Measurements from ENCODE around the gene PDX1. TPM values are rescaled to one million over a fixed set of nuclear protein-coding genes. Genes with fewer than 3 reads are reported as not detected.

PDX1 gene
- total RNA-seq, 3 donors from 2014 or later: not detected

GRCh38 chr13:27928353-27928804 lies 8.6 kb downstream of the PDX1 start:
- DNase-seq (no peak), ATAC-seq (no peak)
- Mint-ChIP-seq H3K9me3 (no peaks in the 10 kb centered on the region), H3K27me3 (ENCODE audit: low read depth) (peaks cover 82% of the 10 kb centered on the region), H3K36me3 (ENCODE audit: insufficient read depth) (no peaks in the 10 kb centered on the region), H3K4me3 (no peak overlapping the region), H3K4me1 (ENCODE audit: low read depth) (peaks cover 16% of the 10 kb centered on the region)

GRCh38 chr13:27928805-27929753 lies 9.3 kb downstream of the PDX1 start:
- DNase-seq (no peak), ATAC-seq (no peak)
- H3K4me1 Mint-ChIP-seq (ENCODE audit: low read depth): peaks cover 16% of the 10 kb centered on the region
- no peaks in the 10 kb centered on the region for H3K9me3 Mint-ChIP-seq
- H3K4me3 Mint-ChIP-seq: no peak overlapping the region
- peaks cover 75% of the 10 kb centered on the region for H3K27me3 Mint-ChIP-seq (ENCODE audit: low read depth)
- no peaks in the 10 kb centered on the region for H3K36me3 Mint-ChIP-seq (ENCODE audit: insufficient read depth)

DNA sequence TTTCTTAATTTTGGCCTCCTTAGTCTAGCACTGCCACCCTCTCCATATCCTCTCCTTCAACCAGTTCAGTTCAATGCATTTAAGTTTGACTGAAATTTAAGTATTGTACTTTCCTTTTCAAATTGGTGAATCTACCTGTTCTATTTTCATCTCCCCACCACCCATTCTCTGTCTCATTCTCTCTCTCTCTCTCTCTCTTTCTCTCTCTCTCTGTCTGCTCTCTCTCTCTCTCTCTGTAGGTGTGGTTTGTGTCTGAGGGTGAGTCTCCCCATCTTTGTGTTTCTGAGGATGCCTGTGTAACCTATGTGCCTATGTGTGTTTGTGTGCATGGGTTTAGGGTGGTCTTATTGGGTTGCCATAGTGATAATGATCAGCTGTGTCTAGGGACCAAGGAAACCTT lies 10.1 kb downstream of the PDX1 start:
- Mint-ChIP-seq H3K9me3 (no peaks in the 10 kb centered on the region), H3K4me3 (no peak overlapping the region), H3K27me3 (ENCODE audit: low read depth) (peaks cover 72% of the 10 kb centered on the region), H3K36me3 (ENCODE audit: insufficient read depth) (no peaks in the 10 kb centered on the region), H3K4me1 (ENCODE audit: low read depth) (peaks cover 16% of the 10 kb centered on the region)
- DNase-seq: no peak
- no peak for ATAC-seq

DNA sequence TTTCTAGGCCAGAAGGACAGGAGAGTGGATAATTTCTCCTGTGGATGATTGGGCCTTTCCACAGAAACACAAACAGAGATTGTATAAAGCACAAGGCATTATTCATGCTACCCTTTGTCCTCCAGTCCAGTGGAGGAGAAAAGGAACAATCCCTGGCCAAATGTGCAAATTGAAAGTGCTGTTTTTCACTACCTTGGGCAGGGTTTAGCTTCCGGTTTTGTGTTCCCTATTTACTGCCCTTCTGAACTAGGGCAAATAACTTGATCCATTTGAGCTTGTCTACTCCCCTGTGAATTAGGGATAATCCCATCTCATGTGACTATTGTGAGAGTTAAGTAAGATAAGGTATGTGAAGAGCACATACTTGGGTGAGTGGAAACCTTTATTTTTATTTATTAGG lies 13.3 kb downstream of the PDX1 start:
- Mint-ChIP-seq H3K27me3 (ENCODE audit: low read depth) (peaks cover 41% of the 10 kb centered on the region), H3K4me3 (no peak overlapping the region), H3K9me3 (no peaks in the 10 kb centered on the region), H3K4me1 (ENCODE audit: low read depth) (no peaks in the 10 kb centered on the region), H3K36me3 (ENCODE audit: insufficient read depth) (no peaks in the 10 kb centered on the region)
- ATAC-seq (no peak), DNase-seq (no peak)

GRCh38 chr13:27933580-27934328 lies 14.0 kb downstream of the PDX1 start:
- H3K4me1 Mint-ChIP-seq (ENCODE audit: low read depth): no peaks in the 10 kb centered on the region
- DNase-seq (no peak), ATAC-seq (no peak)
- H3K9me3 Mint-ChIP-seq: no peaks in the 10 kb centered on the region
- no peak overlapping the region for H3K4me3 Mint-ChIP-seq
- peaks cover 34% of the 10 kb centered on the region for H3K27me3 Mint-ChIP-seq (ENCODE audit: low read depth)
- no peaks in the 10 kb centered on the region for H3K36me3 Mint-ChIP-seq (ENCODE audit: insufficient read depth)

GRCh38 chr13:27942972-27943371 lies 23.2 kb downstream of the PDX1 start:
- peaks cover 6% of the 10 kb centered on the region for H3K9me3 Mint-ChIP-seq
- no peaks in the 10 kb centered on the region for H3K4me1 Mint-ChIP-seq (ENCODE audit: low read depth)
- no peak overlapping the region for H3K4me3 Mint-ChIP-seq
- ATAC-seq: no peak
- peaks cover 8% of the 10 kb centered on the region for H3K27me3 Mint-ChIP-seq (ENCODE audit: low read depth)
- no peaks in the 10 kb centered on the region for H3K36me3 Mint-ChIP-seq (ENCODE audit: insufficient read depth)
- DNase-seq: no peak

DNA sequence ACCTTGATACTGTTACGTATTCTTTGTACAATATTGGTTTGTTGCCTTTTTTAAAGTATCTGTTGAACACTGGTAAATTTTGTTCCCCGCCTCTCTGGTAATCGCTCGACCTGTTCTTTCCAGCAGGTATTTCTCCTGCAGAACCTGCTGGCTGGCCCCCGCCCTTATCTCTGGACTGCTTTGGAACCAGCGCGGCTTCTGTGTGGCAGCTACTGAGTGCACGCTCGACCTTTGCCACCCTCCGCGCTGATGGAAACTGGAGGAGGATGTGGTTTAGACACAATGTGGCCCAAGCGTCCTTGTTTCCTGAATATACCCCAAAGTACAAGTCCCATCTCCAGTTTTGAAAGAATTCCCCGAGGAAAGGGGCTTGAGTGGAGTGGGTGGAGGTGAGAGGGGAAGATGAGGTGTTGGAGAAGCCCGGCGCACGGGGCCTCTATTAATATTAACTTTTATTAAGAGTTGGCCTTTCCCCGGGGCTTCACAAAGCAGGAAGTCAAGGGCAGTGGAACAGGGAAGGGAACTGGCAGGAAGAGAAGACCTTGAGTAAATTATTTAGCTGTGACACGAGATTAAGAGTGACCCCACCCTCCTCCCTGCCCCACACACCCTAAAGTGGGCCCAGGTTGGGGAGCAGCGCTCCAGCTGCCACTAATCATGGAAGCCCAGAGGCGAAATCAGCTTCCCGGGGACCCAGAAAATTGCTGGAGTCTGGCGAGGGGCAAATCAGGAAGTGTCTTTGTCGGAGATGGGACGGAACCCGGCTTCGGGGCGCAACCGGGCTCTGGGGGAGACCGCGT lies 33.3 kb downstream of the PDX1 start:
- no peak for DNase-seq
- Mint-ChIP-seq H3K4me1 (ENCODE audit: low read depth) (peaks cover 9% of the 10 kb centered on the region), H3K36me3 (ENCODE audit: insufficient read depth) (no peaks in the 10 kb centered on the region), H3K4me3 (peak overlapping the region; percentile 66), H3K27me3 (ENCODE audit: low read depth) (peaks cover 56% of the 10 kb centered on the region), H3K9me3 (peaks cover 4% of the 10 kb centered on the region)
- no peak for ATAC-seq

GRCh38 chr13:27953676-27954405 lies 34.0 kb downstream of the PDX1 start:
- peak; percentile 94 to 97 for ATAC-seq
- Mint-ChIP-seq H3K27me3 (ENCODE audit: low read depth) (peaks cover 64% of the 10 kb centered on the region), H3K4me3 (peak overlapping the region; percentile 73), H3K4me1 (ENCODE audit: low read depth) (peaks cover 9% of the 10 kb centered on the region), H3K36me3 (ENCODE audit: insufficient read depth) (no peaks in the 10 kb centered on the region), H3K9me3 (peaks cover 4% of the 10 kb centered on the region)
- peak; percentile 42 for DNase-seq

DNA sequence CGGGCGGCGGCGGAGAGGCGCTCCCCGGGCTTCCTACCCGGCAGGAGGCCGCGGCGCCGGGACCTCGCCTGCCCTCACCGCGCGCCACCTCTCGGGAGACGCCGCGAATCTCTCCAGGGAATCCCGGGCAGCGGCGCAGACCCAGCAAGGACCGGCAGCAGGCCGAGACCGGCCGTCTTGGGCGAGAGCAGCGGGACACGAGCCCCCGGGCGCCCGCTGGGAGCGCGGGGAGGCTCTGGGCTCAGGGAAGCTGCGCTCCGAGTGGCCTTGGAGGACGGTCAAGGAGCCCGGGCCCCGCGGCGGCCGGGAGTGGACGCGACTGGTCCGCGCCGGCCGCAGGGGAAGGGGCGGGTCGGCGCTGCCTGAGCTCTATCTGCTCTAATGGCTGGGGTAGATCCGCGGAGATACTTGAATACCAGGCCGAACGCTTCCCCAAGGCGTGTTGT lies 34.6 kb downstream of the PDX1 start:
- Mint-ChIP-seq H3K27me3 (ENCODE audit: low read depth) (peaks cover 69% of the 10 kb centered on the region), H3K9me3 (peaks cover 4% of the 10 kb centered on the region), H3K4me1 (ENCODE audit: low read depth) (peaks cover 9% of the 10 kb centered on the region), H3K36me3 (ENCODE audit: insufficient read depth) (no peaks in the 10 kb centered on the region), H3K4me3 (peak overlapping the region; percentile 73)
- DNase-seq (no peak), ATAC-seq (peak; percentile 34 to 42)

DNA sequence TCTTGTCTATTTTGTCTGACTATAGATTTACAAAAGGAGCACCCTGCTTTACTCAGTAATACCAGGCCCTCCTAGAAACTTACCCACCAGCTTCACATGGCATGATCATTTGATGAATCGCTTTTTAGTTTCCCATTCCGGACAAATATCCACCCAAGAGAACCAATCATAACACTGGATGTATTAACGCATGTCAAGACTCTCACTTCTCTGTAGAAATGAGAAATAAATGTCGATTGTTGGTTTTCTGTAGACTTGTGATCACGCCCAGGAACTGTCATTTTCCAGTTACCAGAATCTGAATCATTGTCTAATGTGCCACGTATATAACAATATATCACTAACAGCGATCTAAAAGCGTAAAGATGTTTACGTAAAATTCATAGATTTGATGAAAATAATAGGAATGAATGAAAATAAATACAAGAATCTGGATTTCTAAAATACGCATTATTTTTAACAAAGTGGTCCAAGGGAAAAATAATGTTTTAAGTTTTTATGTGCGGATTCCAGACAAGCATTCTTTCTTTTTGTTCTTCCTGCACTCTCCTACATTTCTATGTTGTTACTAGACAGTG lies 35.3 kb downstream of the PDX1 start:
- H3K4me3 Mint-ChIP-seq: no peak overlapping the region
- peaks cover 10% of the 10 kb centered on the region for H3K4me1 Mint-ChIP-seq (ENCODE audit: low read depth)
- peaks cover 72% of the 10 kb centered on the region for H3K27me3 Mint-ChIP-seq (ENCODE audit: low read depth)
- no peak for ATAC-seq
- H3K36me3 Mint-ChIP-seq (ENCODE audit: insufficient read depth): no peaks in the 10 kb centered on the region
- no peak for DNase-seq
- peaks cover under 1% of the 10 kb centered on the region for H3K9me3 Mint-ChIP-seq

DNA sequence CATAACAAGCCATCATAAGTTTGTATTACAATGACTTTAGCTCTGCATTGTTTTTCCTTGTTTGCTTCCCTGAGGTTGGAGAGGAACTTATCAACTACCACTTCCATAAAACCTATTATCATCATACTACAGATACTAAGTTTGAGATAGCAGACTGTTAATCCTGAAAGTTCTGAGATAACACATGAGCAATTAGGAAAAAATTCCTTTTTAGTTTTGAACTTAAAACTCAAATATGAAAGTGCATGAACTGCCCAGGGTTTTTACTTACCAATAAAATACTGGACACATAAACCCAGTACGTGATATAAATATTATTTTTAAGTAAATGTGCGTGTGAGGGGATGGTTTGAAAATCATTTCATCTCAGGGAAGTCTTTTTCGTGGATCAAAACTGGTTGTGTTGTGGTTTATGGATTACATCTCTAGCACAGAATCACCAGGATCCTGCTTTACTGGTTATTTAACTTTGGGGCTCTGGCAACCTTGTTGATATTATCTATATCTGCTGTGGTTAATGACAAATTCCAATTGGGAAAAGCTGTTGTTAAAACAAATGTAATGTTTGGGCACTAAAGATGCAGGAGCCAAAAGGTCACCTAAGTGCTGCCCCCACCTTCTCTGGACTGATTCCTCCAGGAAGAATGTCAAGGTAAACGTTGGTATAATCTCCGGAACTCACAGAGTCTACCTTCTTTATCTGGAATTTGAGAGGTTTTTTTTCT lies 36.9 kb downstream of the PDX1 start:
- H3K4me1 Mint-ChIP-seq (ENCODE audit: low read depth): peaks cover 16% of the 10 kb centered on the region
- no peaks in the 10 kb centered on the region for H3K36me3 Mint-ChIP-seq (ENCODE audit: insufficient read depth)
- ATAC-seq (no peak), DNase-seq (no peak)
- no peak overlapping the region for H3K4me3 Mint-ChIP-seq
- H3K27me3 Mint-ChIP-seq (ENCODE audit: low read depth): peaks cover 78% of the 10 kb centered on the region
- H3K9me3 Mint-ChIP-seq: no peaks in the 10 kb centered on the region

DNA sequence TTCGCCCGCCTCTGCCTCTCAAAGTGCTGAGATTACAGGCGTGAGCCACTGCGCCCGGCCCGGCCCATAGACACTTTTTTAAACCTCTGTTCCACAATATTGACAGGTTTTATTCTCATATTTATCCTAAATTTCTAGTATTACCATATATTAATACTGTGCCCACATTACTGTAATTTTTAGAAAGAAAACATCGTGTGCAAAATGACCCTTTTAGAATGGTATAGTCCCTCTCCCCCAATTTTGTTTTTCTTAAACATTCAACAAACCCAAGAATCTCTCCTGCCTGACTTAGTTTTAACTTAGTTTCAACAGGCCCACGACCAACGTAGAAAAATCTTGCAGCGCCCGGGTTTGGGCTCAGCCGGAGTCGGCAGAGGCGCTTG lies 40.2 kb downstream of the PDX1 start:
- Mint-ChIP-seq H3K9me3 (no peaks in the 10 kb centered on the region), H3K4me3 (peak overlapping the region; percentile 16), H3K4me1 (ENCODE audit: low read depth) (peaks cover 8% of the 10 kb centered on the region), H3K27me3 (ENCODE audit: low read depth) (peaks cover 83% of the 10 kb centered on the region), H3K36me3 (ENCODE audit: insufficient read depth) (no peaks in the 10 kb centered on the region)
- ATAC-seq (no peak), DNase-seq (no peak)
